ENCODE results near the gene WDR41.

The WDR41 gene

GRCh38 chr5:77420940-77421339 lies 71.2 kb downstream of the WDR41 start:
- no peak for TF ChIP-seq SPI1 (IDR thresholded peaks at IDR 0.05; ENCODE audit: borderline replicate concordance, low read depth)
- TF ChIP-seq REST (IDR thresholded peaks at IDR 0.05; ENCODE audit: insufficient replicate concordance, low read depth): no peak
- no peak for TF ChIP-seq GABPA (IDR thresholded peaks at IDR 0.05; ENCODE audit: low read depth)
- no peak for TF ChIP-seq POLR2AphosphoS5 (IDR thresholded peaks at IDR 0.05; ENCODE audit: low read depth)
- TF ChIP-seq CTCF (IDR thresholded peaks at IDR 0.05; ENCODE audit: insufficient read depth, low read length): no peak
- Histone ChIP-seq H3K27me3 (ENCODE audit: insufficient read depth, poor library complexity, severe bottlenecking) (no peaks in the 10 kb centered on the region), H3K4me3 (replicated peaks; ENCODE audit: insufficient read depth, low read length) (no peak overlapping the region), H3K27ac (replicated peaks) (no peak overlapping the region)
- no peak for DNase-seq (ENCODE audit: low read depth in 1 of 2, low spot score in 1 of 2)

GRCh38 chr5:77419644-77420582 lies 72.2 kb downstream of the WDR41 start:
- Histone ChIP-seq H3K27me3 (ENCODE audit: insufficient read depth, poor library complexity, severe bottlenecking) (no peaks in the 10 kb centered on the region), H3K4me3 (replicated peaks; ENCODE audit: insufficient read depth, low read length) (no peak overlapping the region), H3K27ac (replicated peaks) (no peak overlapping the region)
- no peak for DNase-seq (ENCODE audit: low read depth in 1 of 2, low spot score in 1 of 2)
- no peak for TF ChIP-seq REST (IDR thresholded peaks at IDR 0.05; ENCODE audit: insufficient replicate concordance, low read depth)
- no peak for TF ChIP-seq SPI1 (IDR thresholded peaks at IDR 0.05; ENCODE audit: borderline replicate concordance, low read depth)
- TF ChIP-seq GABPA (IDR thresholded peaks at IDR 0.05; ENCODE audit: low read depth): no peak
- no peak for TF ChIP-seq POLR2AphosphoS5 (IDR thresholded peaks at IDR 0.05; ENCODE audit: low read depth)
- no peak for TF ChIP-seq CTCF (IDR thresholded peaks at IDR 0.05; ENCODE audit: insufficient read depth, low read length)

- no peak for TF ChIP-seq REST (IDR thresholded peaks at IDR 0.05; ENCODE audit: insufficient replicate concordance, low read depth)
- TF ChIP-seq GABPA (IDR thresholded peaks at IDR 0.05; ENCODE audit: low read depth): no peak
- no peak for TF ChIP-seq CTCF (IDR thresholded peaks at IDR 0.05; ENCODE audit: insufficient read depth, low read length)
- no peak for TF ChIP-seq SPI1 (IDR thresholded peaks at IDR 0.05; ENCODE audit: borderline replicate concordance, low read depth)
- TF ChIP-seq POLR2AphosphoS5 (IDR thresholded peaks at IDR 0.05; ENCODE audit: low read depth): no peak
- Histone ChIP-seq H3K4me3 (replicated peaks; ENCODE audit: insufficient read depth, low read length) (no peak overlapping the region), H3K27me3 (ENCODE audit: insufficient read depth, poor library complexity, severe bottlenecking) (no peaks in the 10 kb centered on the region), H3K27ac (replicated peaks) (no peak overlapping the region)
- DNase-seq (ENCODE audit: low read depth in 1 of 2, low spot score in 1 of 2): no peak
Measured at GRCh38 chr5:77418601-77419581, 73.2 kb downstream of the WDR41 start.
